Liver (tissue), 9 donors: Measurements from ENCODE around the gene PRIMPOL. TPM values are rescaled to one million over a fixed set of nuclear protein-coding genes. Genes with fewer than 3 reads are reported as not detected.
A peak's percentile ranks its signal among the peaks of the same experiment; 100 is the strongest.

ENCODE experiments used
- DNase-seq: peaks from one replicate; pipeline ENCODE4 v3.0.0-alpha.2; 2017; ENCODE audit warnings: low spot score
- H3K27ac ChIP-seq, 2 donors: one replicate each; pipeline ENCODE4 v1.7.0; 2013; ENCODE audit warnings: inconsistent platforms in 2 of 2, low read length in 2 of 2, control low read depth in 1 of 2, low read depth in 1 of 2, mild to moderate bottlenecking in 1 of 2
- H3K27me3 ChIP-seq, 4 donors: one replicate each; pipeline versions ENCODE4 v1.6.1 to v1.7.0; 2013; ENCODE audit warnings: low read length in 3 of 4, inconsistent platforms in 1 of 4, mild to moderate bottlenecking in 1 of 4, moderate library complexity in 1 of 4; ENCODE audit not compliant: control insufficient read depth in 4 of 4, insufficient read depth in 4 of 4
- H3K36me3 ChIP-seq, 4 donors: one replicate each; pipeline versions ENCODE4 v1.6.1 to v1.7.0; 2013; ENCODE audit warnings: low read length in 3 of 4, mild to moderate bottlenecking in 3 of 4, low read depth in 1 of 4, moderate library complexity in 1 of 4; ENCODE audit not compliant: control insufficient read depth in 4 of 4, insufficient read depth in 3 of 4
- H3K4me1 ChIP-seq, 4 donors: one replicate each; pipeline versions ENCODE4 v1.6.1 to v1.7.0; 2013; ENCODE audit warnings: low read length in 3 of 4, mild to moderate bottlenecking in 3 of 4, moderate library complexity in 1 of 4; ENCODE audit not compliant: control insufficient read depth in 4 of 4, insufficient read depth in 4 of 4
- H3K4me3 ChIP-seq, 3 donors: one replicate each; pipeline versions ENCODE4 v1.6.1 to v1.7.0; 2013; ENCODE audit warnings: low read length in 3 of 3, control low read depth in 1 of 3, low read depth in 1 of 3, mild to moderate bottlenecking in 1 of 3
- H3K9ac ChIP-seq, 2 donors: one replicate each; pipeline ENCODE4 v1.7.0; 2013; ENCODE audit warnings: low read length in 2 of 2, mild to moderate bottlenecking in 2 of 2, moderate library complexity in 2 of 2, control low read depth in 1 of 2, low read depth in 1 of 2
- H3K9me3 ChIP-seq, 4 donors: one replicate each; pipeline versions ENCODE4 v1.6.1 to v1.7.0; 2013; ENCODE audit warnings: low read length in 3 of 4; ENCODE audit not compliant: control insufficient read depth in 4 of 4
- FOXA2 ChIP-seq: IDR thresholded peaks from 2 replicates; pipeline ENCODE4 v1.6.1; 2016; ENCODE audit warnings: antibody characterized with exemption
- GABPA ChIP-seq, 2 donors: IDR thresholded peaks in 1 of 2; conservative IDR thresholded peaks in 1 of 2; 2 replicates each; pipeline ENCODE4 v1.6.1; 2016; ENCODE audit warnings: antibody characterized with exemption in 2 of 2, mild to moderate bottlenecking in 1 of 2, moderate library complexity in 1 of 2
- JUND ChIP-seq, 2 donors: IDR thresholded peaks; 2 replicates each; pipeline ENCODE4 v1.6.1; 2016; ENCODE audit warnings: antibody characterized with exemption in 2 of 2
- SP1 ChIP-seq: IDR thresholded peaks from 2 replicates; pipeline ENCODE4 v1.6.1; 2018; ENCODE audit warnings: antibody characterized with exemption, mild to moderate bottlenecking
- TAF1 ChIP-seq: conservative IDR thresholded peaks from 2 replicates; pipeline ENCODE4 v1.6.1; 2016; ENCODE audit warnings: antibody characterized with exemption, mild to moderate bottlenecking
- WGBS: extraction: QIAGEN DNeasy Blood & Tissue Kit; methylation state at CpG from one replicate; pipeline ENCODE4 v1.1.7; 2013; 5-methylcytosine and 5-hydroxymethylcytosine counted together
- polyA plus RNA-seq, 2 donors: library from polyadenylated mRNA; stranded (reverse) in 1 of 2; unstranded in 1 of 2; fragments of 200-250 nt in 1 of 2; fragments of >200 nt in 1 of 2; fragmentation: Nextera tagmentation in 1 of 2; extraction: Ambion mirVana in 1 of 2; gene quantifications; one replicate each; pipeline versions ENCODE4 v1.2.1 to v1.2.3, GENCODE V29; 2013 to 2015
- total RNA-seq, 2 donors: library from RNA; depleted of rRNA; stranded (reverse); fragments of >200 nt; gene quantifications; one replicate each; pipeline ENCODE4 v1.2.3, GENCODE V29; 2014
- TF ChIP-seq, protein P1 (sequence below): fragments of 150-350 bp; IDR thresholded peaks from 2 replicates; pipeline ENCODE4 v1.5.1; 2017; ENCODE audit warnings: improper control_type of control experiment, low read depth, low read length; ENCODE audit not compliant: missing input control
- TF ChIP-seq, protein P2 (sequence below): IDR thresholded peaks from 2 replicates; pipeline ENCODE4 v1.6.1; 2016; ENCODE audit warnings: antibody characterized with exemption
- TF ChIP-seq, protein P3 (sequence below): IDR thresholded peaks from 2 replicates; pipeline ENCODE4 v1.6.1; 2016; ENCODE audit warnings: antibody characterized with exemption
- TF ChIP-seq, protein P4 (sequence below): IDR thresholded peaks from 2 replicates; pipeline ENCODE4 v1.6.1; 2016; ENCODE audit warnings: antibody characterized with exemption, mild to moderate bottlenecking
- donor health status: healthy.
- donor health status: healthy.
- donor health status: healthy.
- donor health status: healthy.
- donor health status: healthy.

PRIMPOL gene
- total and polyA plus RNA-seq, 4 donors: 2.2 to 7.3 (median 5.5) TPM

DNA sequence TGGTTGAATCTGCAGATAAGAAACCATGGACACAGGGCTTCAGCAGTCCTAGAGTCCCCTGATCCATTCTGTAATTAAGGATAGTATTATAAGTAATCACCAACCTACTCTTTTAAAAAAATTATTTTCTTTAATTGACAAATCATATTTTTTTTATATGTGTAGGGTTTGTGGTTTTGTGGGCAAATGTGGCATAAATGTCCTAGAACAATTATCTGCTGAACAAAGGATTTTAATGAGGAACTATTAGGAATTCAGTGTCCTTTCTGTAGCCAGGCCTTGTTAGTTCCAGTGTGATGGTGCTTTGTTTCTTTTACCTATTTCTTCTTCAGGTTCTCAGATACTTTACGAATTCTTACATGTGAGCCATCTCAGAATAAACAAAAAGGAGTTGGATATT is 32.4 kb downstream of the PRIMPOL start (continued):
- TF ChIP-seq, protein P1, sequence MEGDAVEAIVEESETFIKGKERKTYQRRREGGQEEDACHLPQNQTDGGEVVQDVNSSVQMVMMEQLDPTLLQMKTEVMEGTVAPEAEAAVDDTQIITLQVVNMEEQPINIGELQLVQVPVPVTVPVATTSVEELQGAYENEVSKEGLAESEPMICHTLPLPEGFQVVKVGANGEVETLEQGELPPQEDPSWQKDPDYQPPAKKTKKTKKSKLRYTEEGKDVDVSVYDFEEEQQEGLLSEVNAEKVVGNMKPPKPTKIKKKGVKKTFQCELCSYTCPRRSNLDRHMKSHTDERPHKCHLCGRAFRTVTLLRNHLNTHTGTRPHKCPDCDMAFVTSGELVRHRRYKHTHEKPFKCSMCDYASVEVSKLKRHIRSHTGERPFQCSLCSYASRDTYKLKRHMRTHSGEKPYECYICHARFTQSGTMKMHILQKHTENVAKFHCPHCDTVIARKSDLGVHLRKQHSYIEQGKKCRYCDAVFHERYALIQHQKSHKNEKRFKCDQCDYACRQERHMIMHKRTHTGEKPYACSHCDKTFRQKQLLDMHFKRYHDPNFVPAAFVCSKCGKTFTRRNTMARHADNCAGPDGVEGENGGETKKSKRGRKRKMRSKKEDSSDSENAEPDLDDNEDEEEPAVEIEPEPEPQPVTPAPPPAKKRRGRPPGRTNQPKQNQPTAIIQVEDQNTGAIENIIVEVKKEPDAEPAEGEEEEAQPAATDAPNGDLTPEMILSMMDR: no peak
- TF ChIP-seq TAF1 (no peak), SP1 (no peak)

DNA sequence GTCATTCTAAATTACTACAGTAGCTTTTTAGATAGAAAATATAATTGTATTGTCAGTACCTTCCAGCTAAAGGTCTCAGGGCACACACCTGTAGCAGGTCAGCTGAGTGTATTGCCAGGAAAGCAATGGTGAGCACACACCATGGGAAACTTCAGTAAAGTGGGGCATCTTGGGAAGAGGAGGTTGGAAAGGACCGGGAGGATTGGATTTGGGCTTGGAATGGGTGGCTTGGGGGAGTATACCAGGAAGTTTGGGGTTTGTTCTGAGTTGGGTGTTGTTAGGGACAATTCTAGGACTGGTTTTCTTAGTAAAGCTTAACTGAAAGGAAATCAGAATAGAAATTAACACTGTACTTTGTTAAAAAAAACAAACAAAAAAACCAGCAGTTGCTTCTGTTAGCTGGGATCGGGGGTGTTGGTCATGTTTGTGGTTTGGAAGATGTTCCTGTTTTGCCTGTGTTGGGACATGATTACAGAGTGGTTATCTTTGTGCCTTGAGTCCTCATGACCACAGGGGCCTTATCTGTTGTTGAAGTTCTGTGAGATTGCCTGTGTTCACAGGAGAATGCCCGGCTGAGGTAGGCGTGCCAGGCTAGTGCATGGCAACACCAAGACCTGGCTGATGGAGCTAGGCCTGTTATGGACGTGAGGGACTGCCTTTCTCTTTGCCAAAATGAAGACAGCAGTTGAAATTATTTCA is 35.1 kb downstream of the PRIMPOL start:
- H3K27ac ChIP-seq: no peak overlapping the region
- TF ChIP-seq, protein P2, sequence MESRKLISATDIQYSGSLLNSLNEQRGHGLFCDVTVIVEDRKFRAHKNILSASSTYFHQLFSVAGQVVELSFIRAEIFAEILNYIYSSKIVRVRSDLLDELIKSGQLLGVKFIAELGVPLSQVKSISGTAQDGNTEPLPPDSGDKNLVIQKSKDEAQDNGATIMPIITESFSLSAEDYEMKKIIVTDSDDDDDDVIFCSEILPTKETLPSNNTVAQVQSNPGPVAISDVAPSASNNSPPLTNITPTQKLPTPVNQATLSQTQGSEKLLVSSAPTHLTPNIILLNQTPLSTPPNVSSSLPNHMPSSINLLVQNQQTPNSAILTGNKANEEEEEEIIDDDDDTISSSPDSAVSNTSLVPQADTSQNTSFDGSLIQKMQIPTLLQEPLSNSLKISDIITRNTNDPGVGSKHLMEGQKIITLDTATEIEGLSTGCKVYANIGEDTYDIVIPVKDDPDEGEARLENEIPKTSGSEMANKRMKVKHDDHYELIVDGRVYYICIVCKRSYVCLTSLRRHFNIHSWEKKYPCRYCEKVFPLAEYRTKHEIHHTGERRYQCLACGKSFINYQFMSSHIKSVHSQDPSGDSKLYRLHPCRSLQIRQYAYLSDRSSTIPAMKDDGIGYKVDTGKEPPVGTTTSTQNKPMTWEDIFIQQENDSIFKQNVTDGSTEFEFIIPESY: no peak
- TF ChIP-seq FOXA2 (no peak), GABPA (IDR thresholded peaks at IDR 0.05 in 1 of 2, conservative IDR thresholded peaks at IDR 0.05 in 1 of 2) (no peak), SP1 (no peak), JUND (IDR thresholded peaks at IDR 0.05) (no peak)
- TF ChIP-seq, protein P3, sequence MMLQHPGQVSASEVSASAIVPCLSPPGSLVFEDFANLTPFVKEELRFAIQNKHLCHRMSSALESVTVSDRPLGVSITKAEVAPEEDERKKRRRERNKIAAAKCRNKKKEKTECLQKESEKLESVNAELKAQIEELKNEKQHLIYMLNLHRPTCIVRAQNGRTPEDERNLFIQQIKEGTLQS: no peak
- TF ChIP-seq, protein P4, sequence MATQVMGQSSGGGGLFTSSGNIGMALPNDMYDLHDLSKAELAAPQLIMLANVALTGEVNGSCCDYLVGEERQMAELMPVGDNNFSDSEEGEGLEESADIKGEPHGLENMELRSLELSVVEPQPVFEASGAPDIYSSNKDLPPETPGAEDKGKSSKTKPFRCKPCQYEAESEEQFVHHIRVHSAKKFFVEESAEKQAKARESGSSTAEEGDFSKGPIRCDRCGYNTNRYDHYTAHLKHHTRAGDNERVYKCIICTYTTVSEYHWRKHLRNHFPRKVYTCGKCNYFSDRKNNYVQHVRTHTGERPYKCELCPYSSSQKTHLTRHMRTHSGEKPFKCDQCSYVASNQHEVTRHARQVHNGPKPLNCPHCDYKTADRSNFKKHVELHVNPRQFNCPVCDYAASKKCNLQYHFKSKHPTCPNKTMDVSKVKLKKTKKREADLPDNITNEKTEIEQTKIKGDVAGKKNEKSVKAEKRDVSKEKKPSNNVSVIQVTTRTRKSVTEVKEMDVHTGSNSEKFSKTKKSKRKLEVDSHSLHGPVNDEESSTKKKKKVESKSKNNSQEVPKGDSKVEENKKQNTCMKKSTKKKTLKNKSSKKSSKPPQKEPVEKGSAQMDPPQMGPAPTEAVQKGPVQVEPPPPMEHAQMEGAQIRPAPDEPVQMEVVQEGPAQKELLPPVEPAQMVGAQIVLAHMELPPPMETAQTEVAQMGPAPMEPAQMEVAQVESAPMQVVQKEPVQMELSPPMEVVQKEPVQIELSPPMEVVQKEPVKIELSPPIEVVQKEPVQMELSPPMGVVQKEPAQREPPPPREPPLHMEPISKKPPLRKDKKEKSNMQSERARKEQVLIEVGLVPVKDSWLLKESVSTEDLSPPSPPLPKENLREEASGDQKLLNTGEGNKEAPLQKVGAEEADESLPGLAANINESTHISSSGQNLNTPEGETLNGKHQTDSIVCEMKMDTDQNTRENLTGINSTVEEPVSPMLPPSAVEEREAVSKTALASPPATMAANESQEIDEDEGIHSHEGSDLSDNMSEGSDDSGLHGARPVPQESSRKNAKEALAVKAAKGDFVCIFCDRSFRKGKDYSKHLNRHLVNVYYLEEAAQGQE: no peak
- TF ChIP-seq, protein P1: no peak
- H3K36me3 ChIP-seq: peaks cover 0 to 2% (median under 1%) of the 10 kb centered on the region in 4 donors
- H3K9me3 ChIP-seq: no peaks in the 10 kb centered on the region
- DNase-seq: peak; percentile 63
- WGBS: 82% methylated on average over 5 of the region's 5 CpGs
- H3K4me3 ChIP-seq: no peak overlapping the region
- H3K9ac ChIP-seq: no peak overlapping the region
- no peaks in the 10 kb centered on the region for H3K27me3 ChIP-seq
- peaks cover 0 to 3% (median 0%) of the 10 kb centered on the region in 4 donors for H3K4me1 ChIP-seq
